Endothelial cell of umbilical vein (primary cell): ENCODE results near the gene NPAS4.
"Not testable (repeated sequence)": the region's sequence is repeated elsewhere in the genome, so short reads cannot be mapped to it uniquely, and the experiment has no call there.

Experiments
- JUN ChIP-seq: IDR thresholded peaks from 2 replicates; pipeline ENCODE4 v1.6.1; 2011; ENCODE audit warnings: borderline replicate concordance, low read depth; ENCODE audit not compliant: insufficient read length, insufficient read depth
- TF ChIP-seq, protein P1 (sequence below), 2 donors: IDR thresholded peaks; 1 replicate in 1 of 2; 2 replicates in 1 of 2; pipeline ENCODE4 v1.5.1; 2011; ENCODE audit warnings: low read length in 2 of 2, mild to moderate bottlenecking in 2 of 2, moderate library complexity in 2 of 2, control low read depth in 1 of 2, inconsistent platforms in 1 of 2, low read depth in 1 of 2; ENCODE audit not compliant: insufficient read depth in 1 of 2; ENCODE audit errors: extremely low read depth in 1 of 2

GRCh38 chr11:66440101-66440939 lies 19.5 kb downstream of the NPAS4 start:
- not testable (repeated sequence) for TF ChIP-seq JUN
- TF ChIP-seq, protein P1, sequence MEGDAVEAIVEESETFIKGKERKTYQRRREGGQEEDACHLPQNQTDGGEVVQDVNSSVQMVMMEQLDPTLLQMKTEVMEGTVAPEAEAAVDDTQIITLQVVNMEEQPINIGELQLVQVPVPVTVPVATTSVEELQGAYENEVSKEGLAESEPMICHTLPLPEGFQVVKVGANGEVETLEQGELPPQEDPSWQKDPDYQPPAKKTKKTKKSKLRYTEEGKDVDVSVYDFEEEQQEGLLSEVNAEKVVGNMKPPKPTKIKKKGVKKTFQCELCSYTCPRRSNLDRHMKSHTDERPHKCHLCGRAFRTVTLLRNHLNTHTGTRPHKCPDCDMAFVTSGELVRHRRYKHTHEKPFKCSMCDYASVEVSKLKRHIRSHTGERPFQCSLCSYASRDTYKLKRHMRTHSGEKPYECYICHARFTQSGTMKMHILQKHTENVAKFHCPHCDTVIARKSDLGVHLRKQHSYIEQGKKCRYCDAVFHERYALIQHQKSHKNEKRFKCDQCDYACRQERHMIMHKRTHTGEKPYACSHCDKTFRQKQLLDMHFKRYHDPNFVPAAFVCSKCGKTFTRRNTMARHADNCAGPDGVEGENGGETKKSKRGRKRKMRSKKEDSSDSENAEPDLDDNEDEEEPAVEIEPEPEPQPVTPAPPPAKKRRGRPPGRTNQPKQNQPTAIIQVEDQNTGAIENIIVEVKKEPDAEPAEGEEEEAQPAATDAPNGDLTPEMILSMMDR (IDR thresholded peaks at IDR 0.05; ENCODE audit: extremely low read depth in 1 of 2, insufficient read depth in 1 of 2, low read depth in 1 of 2, low read length in 2 of 2), result not testable (repeated sequence)
